ENCODE data around the gene GARIN5A.

DNA sequence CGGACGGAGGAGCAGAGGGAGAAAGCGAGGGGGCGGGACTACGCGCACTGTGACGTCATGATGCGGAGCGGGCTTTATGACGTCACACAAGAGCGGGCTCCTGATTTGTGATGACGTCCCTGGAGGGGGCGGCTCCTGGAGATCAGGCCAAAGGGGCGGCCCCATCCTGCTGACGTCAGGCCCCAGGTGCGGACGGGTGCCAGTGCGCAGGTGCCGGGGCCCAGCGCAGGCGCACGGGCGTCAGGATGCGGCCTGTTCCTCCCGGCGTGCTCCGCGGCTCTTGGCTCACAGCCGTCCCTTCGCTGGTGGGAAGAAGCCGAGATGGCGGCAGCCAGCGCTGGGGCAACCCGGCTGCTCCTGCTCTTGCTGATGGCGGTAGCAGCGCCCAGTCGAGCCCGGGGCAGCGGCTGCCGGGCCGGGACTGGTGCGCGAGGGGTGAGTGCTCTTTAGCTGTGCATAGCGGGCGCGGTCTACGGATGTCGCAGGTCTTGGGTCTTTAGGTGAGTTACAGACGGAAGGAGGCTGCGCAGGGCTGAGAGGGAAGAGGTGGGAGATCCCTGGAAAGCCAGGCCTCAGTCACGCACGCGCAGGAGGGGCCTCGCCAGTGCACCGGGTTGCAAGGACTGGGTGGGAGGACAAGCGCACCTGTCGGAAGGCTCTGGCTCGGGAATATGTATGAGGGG lies at the start of gene GARIN5A, which contains the start of gene EMC10:
- TF ChIP-seq GATA2 (IDR thresholded peaks at IDR 0.05; ENCODE audit: low read depth, low read length) (no peak), GATA3 (IDR thresholded peaks at IDR 0.05; ENCODE audit: low read depth, low read length) (no peak)

Data from SH-SY5Y (cell line).